MM.1S (cell line): ENCODE results near the gene ENPP4.

Experiments
- CTCF ChIP-seq: fragments of 300-600 bp; sonication (generic); IDR thresholded peaks from 2 replicates; pipeline ENCODE4 v1.5.1; 2016; ENCODE audit warnings: antibody characterized with exemption, low read length, mixed read lengths
- EZH2 ChIP-seq: fragments of 300-600 bp; sonication (generic); optimal IDR thresholded peaks from 2 replicates; pipeline ENCODE3; 2017; ENCODE audit warnings: low read depth, mild to moderate bottlenecking, antibody characterized with exemption, low read length, mixed read lengths
- EZH2phosphoT487 ChIP-seq: fragments of 300-600 bp; sonication (generic); IDR thresholded peaks from 2 replicates; pipeline ENCODE4 v1.6.1; 2018; ENCODE audit warnings: antibody characterized with exemption, low read length

- no peak for TF ChIP-seq CTCF
- no peak for TF ChIP-seq EZH2
- TF ChIP-seq EZH2phosphoT487, result no peak
Measured at GRCh38 chr6:46134216-46134615, 4.4 kb downstream of the ENPP4 start.
